ENCODE data around the gene PPM1M.

The PPM1M gene

DNA sequence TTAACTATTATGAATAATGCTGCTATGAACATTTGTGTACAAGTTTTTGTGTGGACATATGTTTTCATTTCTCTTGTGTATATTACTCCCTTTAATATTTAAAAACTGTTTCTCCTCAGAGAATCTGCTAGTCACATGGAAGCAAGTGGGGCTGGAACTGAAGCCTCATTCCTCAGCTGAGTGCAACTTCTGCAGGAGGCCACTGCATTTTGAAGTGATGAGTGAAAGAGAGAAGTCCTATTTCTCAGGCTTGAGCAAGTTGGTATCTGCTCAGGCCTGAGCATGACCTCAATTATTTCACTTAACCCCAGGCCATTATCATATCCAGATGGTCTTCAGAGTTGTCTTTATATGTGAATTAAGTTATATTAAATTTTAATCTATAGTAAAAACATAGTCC lies 31.7 kb upstream of the PPM1M start:
- in situ Hi-C loops (cut with MboI; ENCODE audit: low sequenced_read_pairs, unreplicated experiment): no loop called here
- TF ChIP-seq, protein P1, sequence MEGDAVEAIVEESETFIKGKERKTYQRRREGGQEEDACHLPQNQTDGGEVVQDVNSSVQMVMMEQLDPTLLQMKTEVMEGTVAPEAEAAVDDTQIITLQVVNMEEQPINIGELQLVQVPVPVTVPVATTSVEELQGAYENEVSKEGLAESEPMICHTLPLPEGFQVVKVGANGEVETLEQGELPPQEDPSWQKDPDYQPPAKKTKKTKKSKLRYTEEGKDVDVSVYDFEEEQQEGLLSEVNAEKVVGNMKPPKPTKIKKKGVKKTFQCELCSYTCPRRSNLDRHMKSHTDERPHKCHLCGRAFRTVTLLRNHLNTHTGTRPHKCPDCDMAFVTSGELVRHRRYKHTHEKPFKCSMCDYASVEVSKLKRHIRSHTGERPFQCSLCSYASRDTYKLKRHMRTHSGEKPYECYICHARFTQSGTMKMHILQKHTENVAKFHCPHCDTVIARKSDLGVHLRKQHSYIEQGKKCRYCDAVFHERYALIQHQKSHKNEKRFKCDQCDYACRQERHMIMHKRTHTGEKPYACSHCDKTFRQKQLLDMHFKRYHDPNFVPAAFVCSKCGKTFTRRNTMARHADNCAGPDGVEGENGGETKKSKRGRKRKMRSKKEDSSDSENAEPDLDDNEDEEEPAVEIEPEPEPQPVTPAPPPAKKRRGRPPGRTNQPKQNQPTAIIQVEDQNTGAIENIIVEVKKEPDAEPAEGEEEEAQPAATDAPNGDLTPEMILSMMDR (IDR thresholded peaks at IDR 0.05; ENCODE audit: borderline replicate concordance, control extremely low read depth, extremely low read depth, insufficient read depth, missing control alignments): no peak
- no peak for DNase-seq (ENCODE audit: low spot score)

DNA sequence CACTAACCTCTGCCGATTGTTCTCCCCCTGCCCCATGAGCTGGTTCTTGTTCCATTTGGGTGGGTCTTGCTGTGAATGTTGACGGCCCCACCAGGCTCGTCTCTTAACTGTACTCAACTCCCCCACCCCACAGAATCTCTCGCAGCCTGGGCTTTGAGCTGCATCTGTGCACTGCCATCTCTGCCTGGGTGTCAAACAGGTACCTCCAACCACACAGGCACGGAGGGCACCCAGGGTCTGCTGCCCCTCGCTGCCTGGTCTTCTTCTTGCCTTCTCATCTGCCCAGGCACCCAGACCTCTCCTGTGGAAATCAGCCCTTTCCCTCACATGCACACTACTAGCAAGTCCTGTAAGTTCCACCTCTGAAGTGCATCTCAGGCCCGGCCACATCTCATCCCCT lies 30.2 kb upstream of the PPM1M start:
- in situ Hi-C loops (cut with MboI; ENCODE audit: low sequenced_read_pairs, unreplicated experiment): no loop called here
- DNase-seq (ENCODE audit: low spot score): no peak
- TF ChIP-seq, protein P1 (IDR thresholded peaks at IDR 0.05; ENCODE audit: borderline replicate concordance, control extremely low read depth, extremely low read depth, insufficient read depth, missing control alignments): no peak

DNA sequence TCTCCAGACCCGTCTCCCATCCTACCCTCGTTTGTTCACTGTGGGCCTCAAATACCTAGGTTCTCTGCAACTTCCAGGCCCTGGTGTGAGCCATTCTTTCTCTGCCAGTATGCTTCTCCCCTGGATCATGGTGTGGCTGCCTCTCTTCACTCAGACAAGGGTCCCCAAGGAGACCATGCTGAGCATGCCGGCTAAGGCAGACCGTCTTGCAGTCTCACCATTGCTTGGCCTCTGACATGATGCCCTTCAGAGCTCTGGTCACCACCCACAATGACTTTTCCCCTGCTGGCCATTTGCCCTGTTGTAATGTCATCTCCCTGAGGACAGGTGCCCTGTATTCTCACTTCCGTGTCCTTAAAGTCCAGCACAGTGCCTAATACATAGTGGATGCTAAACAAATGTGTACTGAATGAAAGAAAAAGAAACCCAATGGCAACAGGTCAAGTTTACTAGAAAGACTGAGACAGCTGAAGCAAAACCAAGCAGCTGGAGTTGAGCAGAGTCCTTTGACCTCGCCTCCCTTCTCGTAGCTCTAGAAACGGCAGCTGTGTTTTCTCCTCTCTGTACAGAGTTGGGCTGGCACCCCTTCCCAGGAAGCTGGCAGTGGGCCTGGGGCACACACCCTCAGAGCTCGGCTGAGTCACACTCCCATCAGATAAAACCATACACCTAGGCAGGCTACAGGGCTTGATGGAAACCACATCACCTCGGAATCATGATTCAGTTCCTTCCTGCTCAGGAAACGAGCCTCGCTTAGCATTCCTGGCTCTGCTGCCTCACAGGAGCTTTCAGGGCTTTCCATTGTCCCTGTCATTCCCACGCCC lies 28.8 kb upstream of the PPM1M start:
- no peak for DNase-seq (ENCODE audit: low spot score)
- in situ Hi-C loops (cut with MboI; ENCODE audit: low sequenced_read_pairs, unreplicated experiment): no loop called here
- TF ChIP-seq, protein P1 (IDR thresholded peaks at IDR 0.05; ENCODE audit: borderline replicate concordance, control extremely low read depth, extremely low read depth, insufficient read depth, missing control alignments): no peak

DNA sequence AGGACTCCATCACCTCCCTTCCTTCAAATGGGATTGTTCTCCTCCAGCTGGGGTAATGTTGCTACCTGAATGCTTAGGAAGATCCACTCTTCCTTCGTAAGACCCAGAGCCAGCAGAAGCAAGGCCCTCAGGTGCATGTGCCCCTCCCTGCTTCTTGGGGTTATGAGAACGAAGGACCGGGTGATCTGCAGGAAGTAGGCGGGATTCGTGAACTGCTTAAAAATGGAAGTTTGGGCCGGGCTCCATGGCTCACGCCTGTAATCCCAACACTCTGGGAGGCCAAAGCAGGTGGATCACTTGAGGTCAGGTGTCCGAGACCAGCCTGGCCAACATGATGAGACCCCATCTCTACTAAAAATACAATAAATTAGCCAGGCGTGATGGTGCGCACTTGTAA lies 28.2 kb upstream of the PPM1M start:
- no peak for DNase-seq (ENCODE audit: low spot score)
- in situ Hi-C loops (cut with MboI; ENCODE audit: low sequenced_read_pairs, unreplicated experiment): no loop called here
- TF ChIP-seq, protein P1 (IDR thresholded peaks at IDR 0.05; ENCODE audit: borderline replicate concordance, control extremely low read depth, extremely low read depth, insufficient read depth, missing control alignments): no peak

DNA sequence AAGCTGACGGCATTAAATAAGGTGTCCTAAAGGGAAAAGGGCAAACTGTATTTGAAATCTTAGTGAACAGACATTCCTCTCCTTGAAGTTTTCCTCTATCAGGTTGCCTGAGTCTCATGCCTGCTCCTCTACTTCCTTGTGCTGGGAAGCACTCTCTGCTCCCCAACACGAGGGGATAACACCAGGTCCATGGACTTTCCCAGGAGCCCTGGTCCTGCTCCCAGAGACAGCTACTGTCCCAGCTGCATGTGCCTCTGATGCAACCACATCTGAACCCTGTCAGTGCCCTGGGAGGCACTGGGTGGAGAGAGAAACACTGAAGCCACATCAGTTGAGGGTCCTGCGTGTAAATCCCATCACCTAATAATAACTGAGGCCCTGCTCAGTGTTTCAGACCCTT lies 27.5 kb upstream of the PPM1M start:
- TF ChIP-seq, protein P1 (IDR thresholded peaks at IDR 0.05; ENCODE audit: borderline replicate concordance, control extremely low read depth, extremely low read depth, insufficient read depth, missing control alignments): no peak
- in situ Hi-C loops (cut with MboI; ENCODE audit: low sequenced_read_pairs, unreplicated experiment): no loop called here
- DNase-seq (ENCODE audit: low spot score): no peak

DNA sequence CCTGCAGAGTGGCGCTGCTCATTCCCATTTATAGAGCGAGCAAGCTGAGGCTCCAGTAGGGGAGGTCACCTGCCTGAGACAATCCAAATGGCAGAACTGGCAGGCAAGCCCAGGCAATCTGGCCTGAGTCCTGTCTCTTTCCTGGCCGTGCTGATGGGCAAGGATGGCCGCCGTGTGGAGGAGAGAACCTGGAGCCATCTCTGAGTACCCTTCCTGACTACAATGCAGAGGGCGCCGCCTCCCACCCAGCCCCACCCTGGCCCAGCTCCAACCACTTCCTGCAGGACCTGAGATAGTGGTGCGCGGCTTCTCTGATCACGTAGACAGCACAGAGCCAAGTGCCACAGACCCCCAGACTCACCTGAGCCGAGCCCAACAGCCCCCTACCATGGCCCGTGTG lies 27.1 kb upstream of the PPM1M start:
- TF ChIP-seq, protein P1 (IDR thresholded peaks at IDR 0.05; ENCODE audit: borderline replicate concordance, control extremely low read depth, extremely low read depth, insufficient read depth, missing control alignments): no peak
- no peak for DNase-seq (ENCODE audit: low spot score)
- in situ Hi-C loops (cut with MboI; ENCODE audit: low sequenced_read_pairs, unreplicated experiment): no loop called here

All from GM13976 (cell line).